Activated CD8-positive, alpha-beta T cell treated with anti-CD3 and anti-CD28 coated beads for 36 hours (primary cell): Measurements from ENCODE around the gene TWIST1. TPM values are rescaled to one million over a fixed set of nuclear protein-coding genes. Genes with fewer than 3 reads are reported as not detected.

Experiments used
- ATAC-seq: fragments of 200-7000 bp; cut with Tn5 transposase; one replicate; pipeline ENCODE4 v1.10.0; 2021; ENCODE audit warnings: mild to moderate bottlenecking, moderate library complexity
- CTCF ChIA-PET: fragments of 350-600 bp; sonication (Branson Sonifier 250); formaldehyde crosslinking; loops from one replicate; lab custom pipeline; 2021; ENCODE audit warnings: antibody characterized with exemption; lab: Charles Lee
- POLR2A ChIA-PET: fragments of 350-600 bp; sonication (Branson Sonifier 250); formaldehyde crosslinking; loops from one replicate; lab custom pipeline; 2021; ENCODE audit warnings: antibody characterized with exemption; lab: Charles Lee
- DNase-seq: peaks from one replicate; pipeline ENCODE4 v3.0.0-alpha.2; 2020
- H3K27ac Mint-ChIP-seq: one replicate; pipeline ENCODE4 v1.8.0; 2021; ENCODE audit warnings: mild to moderate bottlenecking, mixed read lengths
- H3K27me3 Mint-ChIP-seq: one replicate; pipeline ENCODE4 v1.8.0; 2021; ENCODE audit warnings: mixed read lengths
- H3K36me3 Mint-ChIP-seq: one replicate; pipeline ENCODE4 v1.8.0; 2021; ENCODE audit warnings: low read depth, mixed read lengths
- H3K4me1 Mint-ChIP-seq: one replicate; pipeline ENCODE4 v1.8.0; 2021; ENCODE audit warnings: low read depth, mixed read lengths
- H3K4me3 Mint-ChIP-seq: one replicate; pipeline ENCODE4 v1.8.0; 2021; ENCODE audit warnings: mild to moderate bottlenecking, moderate library complexity, mixed read lengths
- H3K9me3 Mint-ChIP-seq: one replicate; pipeline ENCODE4 v1.8.0; 2021; ENCODE audit warnings: mixed read lengths
- intact Hi-C: fragments of 100-400 bp; cut with micrococcal nuclease; formaldehyde crosslinking; loops from one replicate; pipeline ENCODE4 v1.10.0; 2022
- total RNA-seq, 2 experiments: library from RNA; stranded (reverse); gene quantifications; one replicate each; pipeline ENCODE4 v1.2.3, GENCODE V29; 2021
- TF ChIP-seq, protein P1 (sequence below): fragments of 200-600 bp; IDR thresholded peaks from one replicate; pipeline ENCODE4 v1.8.0; 2022; ENCODE audit warnings: antibody characterized with exemption, mild to moderate bottlenecking

TWIST1 gene
- total RNA-seq, 2 experiments from 2014 or later, result 0.20 TPM; not detected in 1

DNA sequence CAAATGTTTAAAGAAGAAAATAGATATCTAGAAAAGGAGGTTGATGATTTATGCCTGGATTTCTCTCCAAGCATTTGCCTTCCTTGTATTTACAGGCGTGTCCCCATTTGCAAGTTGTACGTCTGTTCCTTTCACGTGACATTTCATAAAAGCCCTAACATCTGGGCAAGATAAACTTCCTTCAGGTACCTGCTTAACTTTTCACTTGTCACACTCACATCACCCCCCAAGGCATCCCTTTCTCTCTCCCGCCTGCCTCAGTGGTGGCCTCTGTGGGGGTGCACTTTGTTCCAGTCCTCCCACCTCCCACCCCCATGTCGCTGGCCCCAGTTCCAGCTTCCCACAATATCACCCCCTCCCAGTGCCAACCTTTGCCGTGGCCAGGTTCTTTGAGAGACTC lies 6.7 kb downstream of the TWIST1 start:
- Mint-ChIP-seq H3K27ac (no peak overlapping the region), H3K27me3 (peaks cover 84% of the 10 kb centered on the region), H3K36me3 (no peaks in the 10 kb centered on the region), H3K4me1 (no peaks in the 10 kb centered on the region), H3K9me3 (peaks cover 5% of the 10 kb centered on the region), H3K4me3 (no peak overlapping the region)
- ChIA-PET POLR2A (no interaction called here), CTCF (no interaction called here)
- TF ChIP-seq, protein P1, sequence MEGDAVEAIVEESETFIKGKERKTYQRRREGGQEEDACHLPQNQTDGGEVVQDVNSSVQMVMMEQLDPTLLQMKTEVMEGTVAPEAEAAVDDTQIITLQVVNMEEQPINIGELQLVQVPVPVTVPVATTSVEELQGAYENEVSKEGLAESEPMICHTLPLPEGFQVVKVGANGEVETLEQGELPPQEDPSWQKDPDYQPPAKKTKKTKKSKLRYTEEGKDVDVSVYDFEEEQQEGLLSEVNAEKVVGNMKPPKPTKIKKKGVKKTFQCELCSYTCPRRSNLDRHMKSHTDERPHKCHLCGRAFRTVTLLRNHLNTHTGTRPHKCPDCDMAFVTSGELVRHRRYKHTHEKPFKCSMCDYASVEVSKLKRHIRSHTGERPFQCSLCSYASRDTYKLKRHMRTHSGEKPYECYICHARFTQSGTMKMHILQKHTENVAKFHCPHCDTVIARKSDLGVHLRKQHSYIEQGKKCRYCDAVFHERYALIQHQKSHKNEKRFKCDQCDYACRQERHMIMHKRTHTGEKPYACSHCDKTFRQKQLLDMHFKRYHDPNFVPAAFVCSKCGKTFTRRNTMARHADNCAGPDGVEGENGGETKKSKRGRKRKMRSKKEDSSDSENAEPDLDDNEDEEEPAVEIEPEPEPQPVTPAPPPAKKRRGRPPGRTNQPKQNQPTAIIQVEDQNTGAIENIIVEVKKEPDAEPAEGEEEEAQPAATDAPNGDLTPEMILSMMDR, result no peak
- intact Hi-C loops, result loop anchor here (10.0 kb wide), 1 partner anchor 1684 kb away; no protein-coding TSS in a partner anchor
- no peak for ATAC-seq
- DNase-seq, result no peak

DNA sequence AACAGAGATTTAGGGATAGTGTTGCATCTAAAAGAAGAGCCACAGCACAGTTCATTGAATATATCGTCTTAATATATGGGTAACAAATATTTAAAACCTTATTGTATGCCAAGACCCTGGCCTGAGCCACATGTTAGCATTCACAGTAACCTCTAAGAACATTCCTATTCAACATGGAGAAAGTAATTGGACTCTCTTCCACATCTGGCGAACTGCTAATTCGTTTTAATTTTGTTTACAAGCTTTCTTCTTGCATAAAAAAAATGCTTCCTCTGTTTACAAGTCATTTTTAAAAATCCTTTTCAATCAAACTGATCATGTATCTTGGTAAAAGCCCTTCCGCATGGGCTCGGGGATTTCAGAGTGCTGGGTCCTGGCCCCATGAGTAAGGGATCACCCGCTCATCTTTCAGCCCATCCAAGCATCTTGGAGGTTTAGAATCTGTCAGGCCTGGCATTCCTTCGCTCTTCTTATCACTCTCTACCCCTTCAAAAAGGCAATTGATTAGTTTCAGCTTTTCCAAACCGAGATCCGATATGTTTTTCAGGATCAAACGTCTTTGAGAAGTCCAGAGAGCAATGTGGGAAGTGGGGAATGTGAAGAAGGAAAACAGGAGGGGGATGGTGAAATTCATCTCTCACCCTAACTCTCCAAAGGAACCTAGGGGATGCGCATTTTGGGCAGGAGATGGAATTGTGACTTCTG lies 7.3 kb downstream of the TWIST1 start:
- intact Hi-C loops, result loop anchor here (10.0 kb wide), 1 partner anchor 1685 kb away; no protein-coding TSS in a partner anchor
- CTCF ChIA-PET, result no interaction called here
- Mint-ChIP-seq H3K4me3 (no peak overlapping the region), H3K27ac (no peak overlapping the region), H3K4me1 (no peaks in the 10 kb centered on the region), H3K9me3 (peaks cover 5% of the 10 kb centered on the region), H3K27me3 (peaks cover 88% of the 10 kb centered on the region), H3K36me3 (no peaks in the 10 kb centered on the region)
- POLR2A ChIA-PET, result no interaction called here
- TF ChIP-seq, protein P1, result no peak
- ATAC-seq (no peak), DNase-seq (no peak)

DNA sequence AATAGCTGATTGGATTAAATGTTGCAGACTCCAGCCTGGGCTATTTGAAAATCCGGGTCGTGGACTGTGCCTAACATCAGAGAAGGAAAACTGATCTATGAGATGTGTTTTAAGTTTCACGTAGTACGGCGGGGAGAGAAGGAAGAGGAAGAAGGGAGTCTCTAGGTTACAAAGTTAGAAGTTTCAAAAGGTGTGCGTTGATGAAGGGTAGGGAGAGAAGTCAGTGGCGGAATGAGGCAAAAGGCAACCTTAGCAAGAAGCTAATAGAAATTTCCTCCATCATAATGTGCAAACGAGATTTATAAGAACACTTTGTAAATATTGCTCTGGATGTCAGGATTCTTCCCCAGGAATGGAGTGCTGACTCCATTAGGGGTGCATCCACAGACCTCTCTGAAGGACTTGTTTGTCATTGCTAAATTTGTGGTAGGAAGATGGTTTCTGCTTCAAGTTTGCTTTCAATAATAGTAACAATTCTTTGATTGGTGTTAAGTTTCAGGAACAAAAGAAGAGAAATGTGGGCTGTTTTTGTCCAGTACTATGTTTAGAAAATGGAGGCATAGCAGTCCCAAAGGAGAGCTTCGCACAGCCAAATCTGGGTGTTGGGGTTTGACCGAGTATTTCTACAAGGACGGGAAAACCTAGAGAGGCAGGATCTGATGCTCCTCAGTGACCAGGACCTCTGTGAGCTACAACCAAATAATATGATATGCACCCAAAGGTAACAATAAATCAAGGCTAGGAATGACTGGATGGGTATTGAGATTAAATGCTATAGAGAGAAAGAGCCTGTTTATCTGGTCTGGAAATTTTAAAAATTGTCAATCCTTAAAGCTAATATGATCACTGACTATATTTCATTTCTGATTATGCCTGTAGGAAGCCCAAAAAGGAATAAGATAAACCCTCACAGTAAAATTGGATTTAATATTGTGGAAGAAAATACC lies 8.2 kb downstream of the TWIST1 start:
- H3K9me3 Mint-ChIP-seq, result peaks cover 5% of the 10 kb centered on the region
- no peak for DNase-seq
- H3K4me1 Mint-ChIP-seq, result no peaks in the 10 kb centered on the region
- no peaks in the 10 kb centered on the region for H3K36me3 Mint-ChIP-seq
- intact Hi-C loops, result no loop called here
- TF ChIP-seq, protein P1, result no peak
- POLR2A ChIA-PET, result no interaction called here
- H3K4me3 Mint-ChIP-seq, result no peak overlapping the region
- CTCF ChIA-PET, result no interaction called here
- no peak for ATAC-seq
- H3K27ac Mint-ChIP-seq, result no peak overlapping the region
- H3K27me3 Mint-ChIP-seq, result peaks cover 86% of the 10 kb centered on the region

DNA sequence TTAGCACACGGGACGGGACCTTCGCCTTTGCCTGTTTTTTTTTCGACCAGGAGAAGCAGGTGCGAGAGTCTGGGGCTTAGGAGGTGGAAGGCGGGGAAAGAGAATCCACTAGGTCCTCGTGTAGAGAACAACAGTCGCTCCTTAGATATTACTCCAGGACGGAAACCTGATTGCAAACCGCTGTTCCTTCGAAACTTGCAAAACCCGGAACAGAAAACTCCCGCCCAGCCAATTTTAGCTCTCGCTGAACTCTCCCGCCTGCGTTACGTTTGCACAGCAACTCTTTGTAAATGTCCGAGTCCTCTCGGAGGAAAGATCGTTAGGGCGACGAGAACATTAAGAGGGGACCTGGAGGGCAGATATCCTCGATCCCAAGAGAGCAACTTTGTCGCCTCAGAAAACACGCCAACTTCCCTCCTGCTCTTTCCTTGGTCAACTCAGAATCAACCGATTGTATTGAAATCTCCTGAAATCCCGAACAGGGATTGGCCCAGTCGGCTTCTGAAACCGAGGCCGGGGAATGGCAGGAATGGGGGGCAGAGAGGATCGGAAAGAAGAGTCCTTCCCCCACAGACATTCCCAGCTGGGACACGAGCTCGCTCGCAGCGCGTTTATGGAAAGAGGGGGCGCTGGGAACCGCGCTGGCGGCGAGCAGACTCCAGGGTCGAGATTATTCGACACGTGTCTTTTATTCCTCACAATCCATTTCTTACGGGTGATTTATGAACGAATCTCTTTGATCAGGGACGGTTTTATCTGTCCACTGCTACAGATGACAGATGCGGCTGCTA lies 9.9 kb downstream of the TWIST1 start:
- no peak overlapping the region for H3K4me3 Mint-ChIP-seq
- H3K27me3 Mint-ChIP-seq, result peaks cover 80% of the 10 kb centered on the region
- H3K36me3 Mint-ChIP-seq, result no peaks in the 10 kb centered on the region
- H3K9me3 Mint-ChIP-seq, result peaks cover 5% of the 10 kb centered on the region
- H3K4me1 Mint-ChIP-seq, result no peaks in the 10 kb centered on the region
- POLR2A ChIA-PET, result no interaction called here
- CTCF ChIA-PET, result no interaction called here
- no peak for ATAC-seq
- DNase-seq, result no peak
- no peak overlapping the region for H3K27ac Mint-ChIP-seq
- intact Hi-C loops, result no loop called here
- TF ChIP-seq, protein P1, result no peak
